Ascending aorta (tissue), 2 donors: ENCODE results near the gene CNPY1. TPM values are rescaled to one million over a fixed set of nuclear protein-coding genes. Genes with fewer than 3 reads are reported as not detected.

ENCODE experiments used
- DNase-seq, 2 donors: peaks; one replicate each; pipeline ENCODE4 v3.0.0-alpha.2; 2019; ENCODE audit warnings: low spot score in 2 of 2
- H3K27ac ChIP-seq, 2 donors: fragments of 200-600 bp; sonication (generic); one replicate each; pipeline ENCODE4 v1.5.1; 2016 to 2017; ENCODE audit warnings: mild to moderate bottlenecking in 1 of 2
- H3K27me3 ChIP-seq: fragments of 200-600 bp; sonication (generic); one replicate; pipeline ENCODE4 v1.5.1; 2017
- H3K36me3 ChIP-seq, 2 donors: fragments of 200-600 bp; sonication (generic); one replicate each; pipeline ENCODE4 v1.5.1; 2016
- H3K4me1 ChIP-seq, 2 donors: fragments of 200-600 bp; sonication (generic); one replicate each; pipeline ENCODE4 v1.5.1; 2016 to 2017; ENCODE audit warnings: mild to moderate bottlenecking in 1 of 2
- H3K4me3 ChIP-seq, 2 donors: fragments of 200-600 bp; sonication (generic); one replicate each; pipeline ENCODE4 v1.5.1; 2016 to 2017; ENCODE audit warnings: mild to moderate bottlenecking in 1 of 2
- H3K9me3 ChIP-seq, 2 donors: fragments of 200-600 bp; sonication (generic); one replicate each; pipeline ENCODE4 v1.5.1; 2016
- CTCF ChIP-seq, 3 experiments: fragments of 200-600 bp in 2 of 3; fragments of 450-650 bp in 1 of 3; sonication (generic) in 2 of 3; IDR thresholded peaks; one replicate each; pipeline ENCODE4 v1.5.1; 2016 to 2019; ENCODE audit warnings: antibody characterized with exemption in 3 of 3, mild to moderate bottlenecking in 1 of 3, moderate library complexity in 1 of 3
- intact Hi-C: fragments of 100-400 bp; cut with DNase I; formaldehyde crosslinking; loops from one replicate; pipeline ENCODE4 v1.15.1; 2023
- total RNA-seq: library from RNA; depleted of rRNA; stranded (reverse); fragments of >200 nt; gene quantifications from one replicate; pipeline ENCODE4 v1.1.0, GENCODE V29; 2016

CNPY1 gene
- total RNA-seq, 1 donor from 2014 or later: not detected

- Histone ChIP-seq H3K9me3 (no peaks in the 10 kb centered on the region), H3K4me3 (no peak overlapping the region), H3K27ac (no peak overlapping the region), H3K36me3 (no peaks in the 10 kb centered on the region), H3K4me1 (peaks cover 0 to 3% of the 10 kb centered on the region in 2 donors), H3K27me3 (peaks cover 10% of the 10 kb centered on the region)
- TF ChIP-seq CTCF (IDR thresholded peaks at IDR 0.05): no peak
- DNase-seq: peak in 1 of 2 donors; percentile 28
- intact Hi-C loops: no loop called here
Observed at GRCh38 chr7:155529845-155530244, 16.5 kb downstream of the CNPY1 start.

GRCh38 chr7:155529346-155529745 is 17.0 kb downstream of the CNPY1 start:
- Histone ChIP-seq H3K27ac (no peak overlapping the region), H3K36me3 (no peaks in the 10 kb centered on the region), H3K4me1 (peaks cover 0 to 3% of the 10 kb centered on the region in 2 donors), H3K9me3 (no peaks in the 10 kb centered on the region), H3K27me3 (peaks cover 10% of the 10 kb centered on the region), H3K4me3 (no peak overlapping the region)
- intact Hi-C loops: no loop called here
- no peak for TF ChIP-seq CTCF (IDR thresholded peaks at IDR 0.05)
- peak in 1 of 2 donors; percentile 31 for DNase-seq

DNA sequence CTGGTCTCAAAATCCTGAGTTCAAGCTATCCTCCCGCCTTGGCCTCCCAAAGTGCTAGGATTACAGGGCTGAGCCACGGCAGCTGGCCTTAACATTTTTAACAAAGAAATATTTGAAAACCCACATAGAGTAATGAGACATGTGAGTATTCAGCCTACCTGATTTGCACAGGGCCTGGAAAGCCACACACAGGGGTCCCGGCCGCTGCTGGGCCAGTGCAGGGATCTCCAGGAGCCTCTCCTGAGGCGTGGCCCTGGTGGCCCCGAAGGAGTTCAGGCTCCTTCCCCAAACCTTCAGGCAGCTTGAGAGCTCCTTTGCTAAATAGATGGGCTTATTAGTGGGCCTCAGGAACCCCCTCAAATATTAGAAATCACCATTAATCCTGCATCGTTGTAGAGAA is 18.7 kb downstream of the CNPY1 start:
- H3K4me3 ChIP-seq: no peak overlapping the region
- H3K4me1 ChIP-seq: no peaks in the 10 kb centered on the region
- peak in 1 of 2 donors; percentile 30 for DNase-seq
- no peak for TF ChIP-seq CTCF (IDR thresholded peaks at IDR 0.05)
- H3K27me3 ChIP-seq: peaks cover 6% of the 10 kb centered on the region
- intact Hi-C loops: no loop called here
- no peaks in the 10 kb centered on the region for H3K9me3 ChIP-seq
- no peak overlapping the region for H3K27ac ChIP-seq
- no peaks in the 10 kb centered on the region for H3K36me3 ChIP-seq

GRCh38 chr7:155526225-155526624 is 20.1 kb downstream of the CNPY1 start:
- intact Hi-C loops: no loop called here
- no peak for TF ChIP-seq CTCF (IDR thresholded peaks at IDR 0.05)
- no peaks in the 10 kb centered on the region for H3K4me1 ChIP-seq
- DNase-seq: no peak
- H3K27ac ChIP-seq: no peak overlapping the region
- H3K36me3 ChIP-seq: no peaks in the 10 kb centered on the region
- H3K27me3 ChIP-seq: no peaks in the 10 kb centered on the region
- H3K9me3 ChIP-seq: no peaks in the 10 kb centered on the region
- H3K4me3 ChIP-seq: no peak overlapping the region

DNA sequence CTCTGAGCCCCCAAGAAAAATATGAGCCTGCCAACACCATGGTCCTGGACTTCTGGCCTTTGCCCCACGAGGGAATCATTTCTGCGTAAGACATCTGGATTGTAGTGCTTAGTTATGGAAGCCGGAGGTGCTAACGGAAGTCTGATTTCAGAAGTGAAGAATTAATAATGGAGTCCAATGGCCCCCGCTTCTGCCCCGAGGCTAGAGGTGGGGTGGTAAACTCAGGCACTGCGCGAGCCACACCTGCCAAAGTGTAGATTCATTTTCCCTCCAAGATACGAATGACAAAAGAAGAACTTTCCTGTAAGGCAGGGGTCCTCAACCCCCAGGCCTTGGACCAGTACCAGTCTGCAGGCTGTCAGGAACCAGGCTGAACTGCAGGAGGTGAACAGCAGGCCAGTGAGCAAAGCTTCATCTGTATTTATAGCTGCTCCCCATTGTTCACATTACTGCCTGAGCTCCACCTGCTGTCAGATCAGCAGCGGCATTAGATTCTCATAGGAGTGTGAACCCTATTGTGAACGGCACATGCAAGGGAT is 22.3 kb downstream of the CNPY1 start:
- no peak for DNase-seq
- no peaks in the 10 kb centered on the region for H3K27me3 ChIP-seq
- intact Hi-C loops: no loop called here
- H3K36me3 ChIP-seq: no peaks in the 10 kb centered on the region
- no peak overlapping the region for H3K4me3 ChIP-seq
- no peak for TF ChIP-seq CTCF (IDR thresholded peaks at IDR 0.05)
- H3K9me3 ChIP-seq: no peaks in the 10 kb centered on the region
- H3K27ac ChIP-seq: no peak overlapping the region
- H3K4me1 ChIP-seq: no peaks in the 10 kb centered on the region

DNA sequence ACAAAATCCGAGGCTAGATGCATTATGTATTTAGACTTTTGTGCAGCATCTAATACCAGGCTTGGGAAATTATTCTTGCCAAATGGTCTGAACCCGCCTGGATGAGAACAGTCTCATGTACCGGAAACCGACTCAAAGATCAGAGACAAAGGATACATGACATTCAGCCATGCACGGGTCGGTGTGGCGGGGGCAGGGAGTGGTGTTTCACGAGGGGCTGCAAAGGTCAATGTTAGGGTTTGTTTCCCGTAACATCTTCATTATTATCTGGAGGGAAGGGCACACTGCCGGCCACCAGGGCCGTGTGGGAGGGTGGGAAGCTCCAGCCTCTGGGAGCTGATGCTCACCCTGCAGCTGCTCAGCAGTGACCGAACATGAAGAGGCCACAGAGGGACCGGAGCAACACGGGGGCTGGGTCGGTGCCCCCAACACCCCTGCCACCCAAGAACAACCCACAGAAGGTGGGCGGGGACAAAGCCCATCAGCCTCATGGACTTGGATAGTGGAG is 23.1 kb downstream of the CNPY1 start:
- Histone ChIP-seq H3K4me3 (no peak overlapping the region), H3K27me3 (no peaks in the 10 kb centered on the region), H3K9me3 (no peaks in the 10 kb centered on the region), H3K4me1 (no peaks in the 10 kb centered on the region), H3K36me3 (no peaks in the 10 kb centered on the region), H3K27ac (no peak overlapping the region)
- DNase-seq: no peak
- no peak for TF ChIP-seq CTCF (IDR thresholded peaks at IDR 0.05)
- intact Hi-C loops: no loop called here
